Measurements from ENCODE around the gene WDR70. TPM values are rescaled to one million over a fixed set of nuclear protein-coding genes. Genes with fewer than 3 reads are reported as not detected.

Gene WDR70
- total and polyA plus RNA-seq, 2 of the 8 experiments (the other 6 are each of a cell fraction or from before 2014, with no cell fraction given): 10.6 to 37.4 TPM

- TF ChIP-seq CTCF (IDR thresholded peaks at IDR 0.05; ENCODE audit: control extremely low read depth in 1 of 3, insufficient read depth in 1 of 3, low read depth in 1 of 3, low read length in 3 of 3) (no peak), CBX8 (IDR thresholded peaks at IDR 0.05; ENCODE audit: borderline replicate concordance, low read depth, low read length) (no peak), MAX (IDR thresholded peaks at IDR 0.05) (no peak), CHD1 (IDR thresholded peaks at IDR 0.05; ENCODE audit: low read depth, low read length) (no peak), TEAD4 (IDR thresholded peaks at IDR 0.05; ENCODE audit: low read depth, low read length) (no peak)
- TF ChIP-seq, protein P1, sequence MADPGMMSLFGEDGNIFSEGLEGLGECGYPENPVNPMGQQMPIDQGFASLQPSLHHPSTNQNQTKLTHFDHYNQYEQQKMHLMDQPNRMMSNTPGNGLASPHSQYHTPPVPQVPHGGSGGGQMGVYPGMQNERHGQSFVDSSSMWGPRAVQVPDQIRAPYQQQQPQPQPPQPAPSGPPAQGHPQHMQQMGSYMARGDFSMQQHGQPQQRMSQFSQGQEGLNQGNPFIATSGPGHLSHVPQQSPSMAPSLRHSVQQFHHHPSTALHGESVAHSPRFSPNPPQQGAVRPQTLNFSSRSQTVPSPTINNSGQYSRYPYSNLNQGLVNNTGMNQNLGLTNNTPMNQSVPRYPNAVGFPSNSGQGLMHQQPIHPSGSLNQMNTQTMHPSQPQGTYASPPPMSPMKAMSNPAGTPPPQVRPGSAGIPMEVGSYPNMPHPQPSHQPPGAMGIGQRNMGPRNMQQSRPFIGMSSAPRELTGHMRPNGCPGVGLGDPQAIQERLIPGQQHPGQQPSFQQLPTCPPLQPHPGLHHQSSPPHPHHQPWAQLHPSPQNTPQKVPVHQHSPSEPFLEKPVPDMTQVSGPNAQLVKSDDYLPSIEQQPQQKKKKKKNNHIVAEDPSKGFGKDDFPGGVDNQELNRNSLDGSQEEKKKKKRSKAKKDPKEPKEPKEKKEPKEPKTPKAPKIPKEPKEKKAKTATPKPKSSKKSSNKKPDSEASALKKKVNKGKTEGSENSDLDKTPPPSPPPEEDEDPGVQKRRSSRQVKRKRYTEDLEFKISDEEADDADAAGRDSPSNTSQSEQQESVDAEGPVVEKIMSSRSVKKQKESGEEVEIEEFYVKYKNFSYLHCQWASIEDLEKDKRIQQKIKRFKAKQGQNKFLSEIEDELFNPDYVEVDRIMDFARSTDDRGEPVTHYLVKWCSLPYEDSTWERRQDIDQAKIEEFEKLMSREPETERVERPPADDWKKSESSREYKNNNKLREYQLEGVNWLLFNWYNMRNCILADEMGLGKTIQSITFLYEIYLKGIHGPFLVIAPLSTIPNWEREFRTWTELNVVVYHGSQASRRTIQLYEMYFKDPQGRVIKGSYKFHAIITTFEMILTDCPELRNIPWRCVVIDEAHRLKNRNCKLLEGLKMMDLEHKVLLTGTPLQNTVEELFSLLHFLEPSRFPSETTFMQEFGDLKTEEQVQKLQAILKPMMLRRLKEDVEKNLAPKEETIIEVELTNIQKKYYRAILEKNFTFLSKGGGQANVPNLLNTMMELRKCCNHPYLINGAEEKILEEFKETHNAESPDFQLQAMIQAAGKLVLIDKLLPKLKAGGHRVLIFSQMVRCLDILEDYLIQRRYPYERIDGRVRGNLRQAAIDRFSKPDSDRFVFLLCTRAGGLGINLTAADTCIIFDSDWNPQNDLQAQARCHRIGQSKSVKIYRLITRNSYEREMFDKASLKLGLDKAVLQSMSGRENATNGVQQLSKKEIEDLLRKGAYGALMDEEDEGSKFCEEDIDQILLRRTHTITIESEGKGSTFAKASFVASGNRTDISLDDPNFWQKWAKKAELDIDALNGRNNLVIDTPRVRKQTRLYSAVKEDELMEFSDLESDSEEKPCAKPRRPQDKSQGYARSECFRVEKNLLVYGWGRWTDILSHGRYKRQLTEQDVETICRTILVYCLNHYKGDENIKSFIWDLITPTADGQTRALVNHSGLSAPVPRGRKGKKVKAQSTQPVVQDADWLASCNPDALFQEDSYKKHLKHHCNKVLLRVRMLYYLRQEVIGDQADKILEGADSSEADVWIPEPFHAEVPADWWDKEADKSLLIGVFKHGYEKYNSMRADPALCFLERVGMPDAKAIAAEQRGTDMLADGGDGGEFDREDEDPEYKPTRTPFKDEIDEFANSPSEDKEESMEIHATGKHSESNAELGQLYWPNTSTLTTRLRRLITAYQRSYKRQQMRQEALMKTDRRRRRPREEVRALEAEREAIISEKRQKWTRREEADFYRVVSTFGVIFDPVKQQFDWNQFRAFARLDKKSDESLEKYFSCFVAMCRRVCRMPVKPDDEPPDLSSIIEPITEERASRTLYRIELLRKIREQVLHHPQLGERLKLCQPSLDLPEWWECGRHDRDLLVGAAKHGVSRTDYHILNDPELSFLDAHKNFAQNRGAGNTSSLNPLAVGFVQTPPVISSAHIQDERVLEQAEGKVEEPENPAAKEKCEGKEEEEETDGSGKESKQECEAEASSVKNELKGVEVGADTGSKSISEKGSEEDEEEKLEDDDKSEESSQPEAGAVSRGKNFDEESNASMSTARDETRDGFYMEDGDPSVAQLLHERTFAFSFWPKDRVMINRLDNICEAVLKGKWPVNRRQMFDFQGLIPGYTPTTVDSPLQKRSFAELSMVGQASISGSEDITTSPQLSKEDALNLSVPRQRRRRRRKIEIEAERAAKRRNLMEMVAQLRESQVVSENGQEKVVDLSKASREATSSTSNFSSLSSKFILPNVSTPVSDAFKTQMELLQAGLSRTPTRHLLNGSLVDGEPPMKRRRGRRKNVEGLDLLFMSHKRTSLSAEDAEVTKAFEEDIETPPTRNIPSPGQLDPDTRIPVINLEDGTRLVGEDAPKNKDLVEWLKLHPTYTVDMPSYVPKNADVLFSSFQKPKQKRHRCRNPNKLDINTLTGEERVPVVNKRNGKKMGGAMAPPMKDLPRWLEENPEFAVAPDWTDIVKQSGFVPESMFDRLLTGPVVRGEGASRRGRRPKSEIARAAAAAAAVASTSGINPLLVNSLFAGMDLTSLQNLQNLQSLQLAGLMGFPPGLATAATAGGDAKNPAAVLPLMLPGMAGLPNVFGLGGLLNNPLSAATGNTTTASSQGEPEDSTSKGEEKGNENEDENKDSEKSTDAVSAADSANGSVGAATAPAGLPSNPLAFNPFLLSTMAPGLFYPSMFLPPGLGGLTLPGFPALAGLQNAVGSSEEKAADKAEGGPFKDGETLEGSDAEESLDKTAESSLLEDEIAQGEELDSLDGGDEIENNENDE (IDR thresholded peaks at IDR 0.05; ENCODE audit: insufficient replicate concordance, low read length): no peak
These were observed 189.1 kb downstream of the WDR70 start (continued) for GRCh38 chr5:37568018-37568753.
